H1 (cell line): Measurements from ENCODE around the gene SLC2A4. TPM values are rescaled to one million over a fixed set of nuclear protein-coding genes. Genes with fewer than 3 reads are reported as not detected.

Experiments used
- ASH2L ChIP-seq: fragments of 200-600, 300-600 bp; sonication (generic); IDR thresholded peaks from one replicate; pipeline ENCODE4 v1.7.1; 2017; ENCODE audit warnings: low read length
- ATF2 ChIP-seq: IDR thresholded peaks from 2 replicates; pipeline ENCODE4 v1.6.1; 2012; ENCODE audit warnings: low read length, inconsistent platforms
- ATF3 ChIP-seq: IDR thresholded peaks from 2 replicates; pipeline ENCODE4 v1.6.1; 2011; ENCODE audit warnings: low read depth, mild to moderate bottlenecking, low read length; ENCODE audit not compliant: insufficient read depth
- CBX5 ChIP-seq: fragments of 300-800, 300-1000 bp; sonication (generic); IDR thresholded peaks from 2 replicates; pipeline ENCODE4 v1.7.1; 2016; ENCODE audit warnings: antibody characterized with exemption, low read length, low read depth
- CEBPB ChIP-seq: IDR thresholded peaks from 2 replicates; pipeline ENCODE4 v1.6.1; 2012; ENCODE audit warnings: low read depth, low read length
- EP300 ChIP-seq, 2 experiments: IDR thresholded peaks; 1 replicate in 1 of 2; 2 replicates in 1 of 2; pipeline ENCODE4 v1.6.1; 2011 to 2012; ENCODE audit warnings: low read depth in 2 of 2, low read length in 2 of 2, mild to moderate bottlenecking in 2 of 2, borderline replicate concordance in 1 of 2, inconsistent platforms in 1 of 2, moderate library complexity in 1 of 2
- FOSL1 ChIP-seq: IDR thresholded peaks from 2 replicates; pipeline ENCODE4 v1.6.1; 2011; ENCODE audit warnings: mild to moderate bottlenecking, low read depth, low read length, moderate library complexity; ENCODE audit not compliant: insufficient read depth
- GABPA ChIP-seq: IDR thresholded peaks from 2 replicates; pipeline ENCODE4 v1.6.1; 2011; ENCODE audit warnings: mild to moderate bottlenecking, low read length, moderate library complexity, borderline replicate concordance; ENCODE audit not compliant: insufficient read depth
- HDAC2 ChIP-seq, 2 experiments: fragments of 300-600 bp in 1 of 2; sonication (generic) in 1 of 2; IDR thresholded peaks; 2 replicates each; pipeline ENCODE4 v1.6.1; 2011 to 2012; ENCODE audit warnings: low read depth in 2 of 2, low read length in 2 of 2, mild to moderate bottlenecking in 2 of 2, moderate library complexity in 2 of 2, borderline replicate concordance in 1 of 2, inconsistent platforms in 1 of 2
- KDM1A ChIP-seq: fragments of 200-600, 300-600 bp; sonication (generic); IDR thresholded peaks from 2 replicates; pipeline ENCODE4 v1.7.1; 2016; ENCODE audit warnings: mild to moderate bottlenecking, low read length, borderline replicate concordance
- KDM4A ChIP-seq: IDR thresholded peaks from one replicate; pipeline ENCODE4 v1.7.1; 2012; ENCODE audit warnings: low read depth, mild to moderate bottlenecking, moderate library complexity, low read length, inconsistent platforms; ENCODE audit not compliant: severe bottlenecking
- KDM5A ChIP-seq: fragments of 200-600 bp; IDR thresholded peaks from 2 replicates; pipeline ENCODE4 v1.7.1; 2012; ENCODE audit warnings: mild to moderate bottlenecking, low read length, inconsistent platforms, mixed read lengths
- PHF8 ChIP-seq: fragments of 200-600 bp; sonication (generic); conservative IDR thresholded peaks from 2 replicates; pipeline ENCODE4 v1.7.1; 2012; ENCODE audit warnings: low read depth, mild to moderate bottlenecking, inconsistent platforms, low read length, moderate library complexity
- RFX5 ChIP-seq: IDR thresholded peaks from 2 replicates; pipeline ENCODE4 v1.6.1; 2011; ENCODE audit warnings: low read depth, low read length, improper control_type of control experiment, borderline replicate concordance
- RXRA ChIP-seq: IDR thresholded peaks from 2 replicates; pipeline ENCODE4 v1.6.1; 2011; ENCODE audit warnings: low read depth, mild to moderate bottlenecking, low read length, moderate library complexity; ENCODE audit not compliant: insufficient read depth
- SAP30 ChIP-seq: fragments of 300-600 bp; sonication (generic); IDR thresholded peaks from 2 replicates; pipeline ENCODE4 v1.7.1; 2012; ENCODE audit warnings: low read length, moderate library complexity, mild to moderate bottlenecking, inconsistent platforms; ENCODE audit not compliant: insufficient read depth, insufficient replicate concordance
- SIN3A ChIP-seq, 2 experiments: IDR thresholded peaks in 1 of 2; conservative IDR thresholded peaks in 1 of 2; 2 replicates each; pipeline ENCODE4 v1.6.1; 2011 to 2012; ENCODE audit warnings: low read length in 2 of 2, improper control_type of control experiment in 1 of 2, low read depth in 1 of 2, mild to moderate bottlenecking in 1 of 2
- SP4 ChIP-seq: IDR thresholded peaks from 2 replicates; pipeline ENCODE4 v1.6.1; 2012; ENCODE audit warnings: low read length, inconsistent platforms
- SUZ12 ChIP-seq: fragments of 200-600 bp; sonication (generic); IDR thresholded peaks from 2 replicates; pipeline ENCODE4 v1.6.1; 2012; ENCODE audit warnings: mild to moderate bottlenecking, inconsistent platforms, low read length, moderate library complexity, mixed read lengths
- TBP ChIP-seq: IDR thresholded peaks from 2 replicates; pipeline ENCODE4 v1.6.1; 2011; ENCODE audit warnings: low read depth, low read length, improper control_type of control experiment
- TCF12 ChIP-seq: IDR thresholded peaks from 2 replicates; pipeline ENCODE4 v1.6.1; 2011; ENCODE audit warnings: low read depth, mild to moderate bottlenecking, low read length
- TEAD4 ChIP-seq: IDR thresholded peaks from 2 replicates; pipeline ENCODE4 v1.6.1; 2012; ENCODE audit warnings: low read depth, low read length, inconsistent platforms, mixed read lengths
- polyA plus RNA-seq, 7 experiments: library from polyadenylated mRNA; depleted of rRNA in 3 of 7; stranded (reverse) in 5 of 7; unstranded in 2 of 7; fragments of >200 nt in 5 of 7; fragments of 200-250 nt in 2 of 7; gene quantifications; 1 replicate in 5 of 7; 2 replicates in 1 of 7; 4 replicates in 1 of 7; pipeline versions ENCODE4 v1.2.1 to v1.2.3, GENCODE V29; 2011 to 2013; ENCODE audit warnings: missing spikeins in 2 of 7, mixed read lengths in 2 of 7
- total RNA-seq: library from RNA; stranded (reverse); fragmentation: NEBNext Ultra II Directional; extraction: Animal tissue kit (Norgen Biotek cat#: 25700); gene quantifications from 2 replicates; pipeline ENCODE4 v1.2.1, GENCODE V29; 2021

SLC2A4 gene
- total and polyA plus RNA-seq, 2 of the 8 experiments (the other 6 are each of a cell fraction or from before 2014, with no cell fraction given), result 5.7 to 6.9 TPM

DNA sequence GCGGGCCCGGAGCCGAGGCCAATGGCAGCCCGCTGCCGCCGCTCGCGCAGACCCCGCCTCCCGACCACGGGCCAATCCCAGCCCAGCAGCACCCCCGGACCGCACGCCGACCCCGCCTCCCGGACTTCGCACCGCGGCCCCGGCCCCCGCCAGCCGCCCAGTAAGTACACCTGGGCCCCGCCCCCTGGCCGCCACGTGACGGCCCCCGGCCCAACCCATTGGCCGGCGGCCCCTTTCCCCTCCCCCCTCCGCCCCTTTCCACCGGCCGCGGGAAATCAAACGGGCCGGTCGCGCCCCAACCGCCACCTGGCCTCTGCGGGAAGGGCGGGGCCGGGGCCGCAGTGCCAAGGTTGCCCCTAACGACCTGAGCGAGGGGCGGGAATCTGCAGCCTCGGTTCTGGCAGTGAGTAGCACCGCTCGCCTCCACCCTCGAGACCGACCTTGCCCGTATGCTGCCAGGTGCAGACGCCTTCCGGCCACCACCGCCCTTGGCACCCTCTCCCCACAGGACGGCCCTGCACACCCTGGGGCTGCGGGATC is 13.2 kb downstream of the SLC2A4 start, which contains the start of gene YBX2 (continued):
- TF ChIP-seq SP4, result no peak
- no peak for TF ChIP-seq SAP30
- TF ChIP-seq TBP, result no peak
- peak; percentile 34 for TF ChIP-seq ASH2L
- no peak for TF ChIP-seq SIN3A (conservative IDR thresholded peaks at IDR 0.05 in 1 of 2, IDR thresholded peaks at IDR 0.05 in 1 of 2; ENCODE audit: low read depth in 1 of 2, low read length in 2 of 2)
- TF ChIP-seq SUZ12, result no peak
- no peak for TF ChIP-seq CBX5
- TF ChIP-seq TEAD4, result no peak
- TF ChIP-seq PHF8, result no peak
- TF ChIP-seq KDM5A, result no peak
- TF ChIP-seq EP300 (IDR thresholded peaks at IDR 0.05; ENCODE audit: borderline replicate concordance in 1 of 2, low read depth in 2 of 2, low read length in 2 of 2), result no peak
- peak; percentile 61 for TF ChIP-seq ATF3
- no peak for TF ChIP-seq ATF2
- no peak for TF ChIP-seq CEBPB
- no peak for TF ChIP-seq GABPA
- TF ChIP-seq TCF12, result 0 out of 2 replicates have a peak, but pooled peaks have one; percentile 10
- no peak for TF ChIP-seq FOSL1
- peak; percentile 57 for TF ChIP-seq KDM4A
- TF ChIP-seq RFX5, result no peak
- no peak for TF ChIP-seq KDM1A
- no peak for TF ChIP-seq RXRA
- peak in 1 of 2 experiments; percentile 76; a peak in 1 of 4 replicates for TF ChIP-seq HDAC2 (IDR thresholded peaks at IDR 0.05; ENCODE audit: borderline replicate concordance in 1 of 2, low read depth in 2 of 2, low read length in 2 of 2)
